ENCODE data around the gene TSPAN7. TPM values are rescaled to one million over a fixed set of nuclear protein-coding genes. Genes with fewer than 3 reads are reported as not detected.

TSPAN7 gene
- total RNA-seq, 1 donor from 2014 or later = 38.5 TPM

DNA sequence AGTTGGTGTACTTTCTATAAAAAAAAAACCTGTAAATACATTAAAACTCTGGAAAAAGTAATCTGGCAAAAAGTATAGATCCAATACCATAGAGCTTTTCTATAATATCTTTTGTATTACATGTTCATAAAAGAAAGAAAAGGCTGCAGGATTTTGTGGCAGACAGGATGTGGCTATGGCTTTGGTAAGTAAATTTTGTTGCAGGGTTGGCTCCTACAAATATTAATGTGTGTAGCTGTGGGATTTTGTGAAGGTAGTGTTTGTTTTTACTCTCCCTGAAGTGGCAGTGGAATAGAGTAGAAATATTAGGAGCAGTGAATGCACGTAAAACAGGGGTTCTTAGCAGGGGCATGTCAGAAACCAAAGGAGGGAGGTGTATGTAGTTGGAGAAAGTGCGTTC is 84.8 kb downstream of the TSPAN7 start:
- no peaks in the 10 kb centered on the region for H3K36me3 ChIP-seq
- intact Hi-C loops (cut with DNase I) = no loop called here
- DNase-seq (ENCODE audit: extremely low spot score in 2 of 2) = no peak
- no peaks in the 10 kb centered on the region for H3K4me1 ChIP-seq
- H3K4me3 ChIP-seq = no peak overlapping the region
- no peak overlapping the region for H3K27ac ChIP-seq
- H3K9me3 ChIP-seq = no peaks in the 10 kb centered on the region
- H3K27me3 ChIP-seq = no peaks in the 10 kb centered on the region
- TF ChIP-seq, protein P1, sequence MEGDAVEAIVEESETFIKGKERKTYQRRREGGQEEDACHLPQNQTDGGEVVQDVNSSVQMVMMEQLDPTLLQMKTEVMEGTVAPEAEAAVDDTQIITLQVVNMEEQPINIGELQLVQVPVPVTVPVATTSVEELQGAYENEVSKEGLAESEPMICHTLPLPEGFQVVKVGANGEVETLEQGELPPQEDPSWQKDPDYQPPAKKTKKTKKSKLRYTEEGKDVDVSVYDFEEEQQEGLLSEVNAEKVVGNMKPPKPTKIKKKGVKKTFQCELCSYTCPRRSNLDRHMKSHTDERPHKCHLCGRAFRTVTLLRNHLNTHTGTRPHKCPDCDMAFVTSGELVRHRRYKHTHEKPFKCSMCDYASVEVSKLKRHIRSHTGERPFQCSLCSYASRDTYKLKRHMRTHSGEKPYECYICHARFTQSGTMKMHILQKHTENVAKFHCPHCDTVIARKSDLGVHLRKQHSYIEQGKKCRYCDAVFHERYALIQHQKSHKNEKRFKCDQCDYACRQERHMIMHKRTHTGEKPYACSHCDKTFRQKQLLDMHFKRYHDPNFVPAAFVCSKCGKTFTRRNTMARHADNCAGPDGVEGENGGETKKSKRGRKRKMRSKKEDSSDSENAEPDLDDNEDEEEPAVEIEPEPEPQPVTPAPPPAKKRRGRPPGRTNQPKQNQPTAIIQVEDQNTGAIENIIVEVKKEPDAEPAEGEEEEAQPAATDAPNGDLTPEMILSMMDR (IDR thresholded peaks at IDR 0.05) = no peak
- TF ChIP-seq POLR2A (IDR thresholded peaks at IDR 0.05) (no peak), POLR2AphosphoS5 (IDR thresholded peaks at IDR 0.05; ENCODE audit: insufficient read depth in 1 of 2, low read depth in 1 of 2) (no peak)

DNA sequence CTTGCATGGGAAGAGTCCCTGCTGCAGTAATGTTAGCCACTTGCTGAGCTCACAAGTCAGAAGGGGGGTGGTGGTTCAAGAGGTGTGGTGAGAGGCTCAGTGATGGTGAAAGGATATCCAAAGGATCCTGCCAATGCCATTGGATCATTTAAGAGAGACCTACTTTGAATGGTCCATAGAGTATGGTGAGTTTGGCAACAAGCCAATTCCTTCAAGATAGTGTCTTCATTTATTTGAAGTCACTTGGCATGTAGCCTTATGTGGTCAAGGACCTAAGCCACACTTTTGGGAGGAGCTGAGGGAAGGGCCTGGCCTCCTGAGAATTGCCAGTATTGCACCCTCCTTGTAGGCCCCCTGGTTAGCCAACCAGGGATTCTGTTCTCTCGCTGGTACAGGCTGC is 87.9 kb downstream of the TSPAN7 start:
- H3K36me3 ChIP-seq = no peaks in the 10 kb centered on the region
- intact Hi-C loops (cut with DNase I) = no loop called here
- no peak for DNase-seq (ENCODE audit: extremely low spot score in 2 of 2)
- no peaks in the 10 kb centered on the region for H3K4me1 ChIP-seq
- H3K27me3 ChIP-seq = no peaks in the 10 kb centered on the region
- no peak overlapping the region for H3K27ac ChIP-seq
- H3K9me3 ChIP-seq = no peaks in the 10 kb centered on the region
- no peak for TF ChIP-seq POLR2AphosphoS5 (IDR thresholded peaks at IDR 0.05; ENCODE audit: insufficient read depth in 1 of 2, low read depth in 1 of 2)
- no peak for TF ChIP-seq POLR2A (IDR thresholded peaks at IDR 0.05)
- TF ChIP-seq, protein P1 (IDR thresholded peaks at IDR 0.05) = no peak
- no peak overlapping the region for H3K4me3 ChIP-seq

DNA sequence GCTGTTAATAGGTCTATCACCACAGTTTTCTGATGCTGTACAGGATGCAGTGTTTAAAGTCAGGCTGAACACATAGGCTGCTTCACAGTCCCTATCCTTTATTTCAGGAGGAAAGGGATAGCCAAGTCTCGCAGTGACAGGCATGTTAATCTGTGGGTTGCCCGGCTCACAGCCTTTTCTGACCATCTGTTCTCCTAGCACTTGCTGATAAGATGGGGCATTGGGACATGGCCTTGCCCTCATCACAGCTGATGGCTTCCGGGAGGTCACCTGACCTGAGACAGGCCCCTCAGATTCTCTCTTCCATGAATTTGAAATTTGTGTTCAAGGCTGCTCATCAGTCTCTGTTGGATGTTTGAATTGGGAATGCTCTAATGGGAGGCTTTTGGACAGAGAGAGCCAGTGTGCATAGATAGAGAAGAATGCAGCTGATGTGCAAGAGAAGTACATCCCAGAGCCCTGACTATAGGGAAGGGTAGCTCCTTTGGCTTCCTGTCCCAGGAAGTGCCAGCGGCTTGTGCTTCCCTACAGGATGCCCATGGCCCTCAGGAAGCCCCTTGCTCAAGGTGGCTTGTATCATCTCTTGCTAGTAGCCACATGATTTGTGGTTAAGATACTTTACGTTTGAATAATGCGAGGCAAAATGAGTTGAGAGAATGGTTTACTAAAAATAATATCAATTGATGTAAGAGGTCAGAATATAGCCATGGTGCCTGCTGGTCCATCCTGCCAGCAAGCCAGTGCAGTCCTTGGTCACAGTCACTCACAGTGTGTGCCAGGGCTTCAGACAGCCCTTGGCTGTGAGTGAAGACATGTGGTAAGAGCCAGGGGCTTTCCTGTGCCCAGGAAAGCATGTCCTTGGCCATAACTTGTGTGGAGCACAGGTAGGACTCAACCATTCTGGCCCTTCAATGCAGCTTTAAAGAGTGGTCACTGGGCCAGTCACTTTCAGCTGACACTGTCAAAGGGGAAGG is 88.6 kb downstream of the TSPAN7 start:
- no peaks in the 10 kb centered on the region for H3K4me1 ChIP-seq
- TF ChIP-seq POLR2AphosphoS5 (IDR thresholded peaks at IDR 0.05; ENCODE audit: insufficient read depth in 1 of 2, low read depth in 1 of 2) = no peak
- TF ChIP-seq, protein P1 (IDR thresholded peaks at IDR 0.05) = no peak
- TF ChIP-seq POLR2A (IDR thresholded peaks at IDR 0.05) = no peak
- H3K4me3 ChIP-seq = no peak overlapping the region
- no peaks in the 10 kb centered on the region for H3K27me3 ChIP-seq
- H3K9me3 ChIP-seq = no peaks in the 10 kb centered on the region
- intact Hi-C loops (cut with DNase I) = no loop called here
- no peak overlapping the region for H3K27ac ChIP-seq
- H3K36me3 ChIP-seq = no peaks in the 10 kb centered on the region
- DNase-seq (ENCODE audit: extremely low spot score in 2 of 2) = no peak

DNA sequence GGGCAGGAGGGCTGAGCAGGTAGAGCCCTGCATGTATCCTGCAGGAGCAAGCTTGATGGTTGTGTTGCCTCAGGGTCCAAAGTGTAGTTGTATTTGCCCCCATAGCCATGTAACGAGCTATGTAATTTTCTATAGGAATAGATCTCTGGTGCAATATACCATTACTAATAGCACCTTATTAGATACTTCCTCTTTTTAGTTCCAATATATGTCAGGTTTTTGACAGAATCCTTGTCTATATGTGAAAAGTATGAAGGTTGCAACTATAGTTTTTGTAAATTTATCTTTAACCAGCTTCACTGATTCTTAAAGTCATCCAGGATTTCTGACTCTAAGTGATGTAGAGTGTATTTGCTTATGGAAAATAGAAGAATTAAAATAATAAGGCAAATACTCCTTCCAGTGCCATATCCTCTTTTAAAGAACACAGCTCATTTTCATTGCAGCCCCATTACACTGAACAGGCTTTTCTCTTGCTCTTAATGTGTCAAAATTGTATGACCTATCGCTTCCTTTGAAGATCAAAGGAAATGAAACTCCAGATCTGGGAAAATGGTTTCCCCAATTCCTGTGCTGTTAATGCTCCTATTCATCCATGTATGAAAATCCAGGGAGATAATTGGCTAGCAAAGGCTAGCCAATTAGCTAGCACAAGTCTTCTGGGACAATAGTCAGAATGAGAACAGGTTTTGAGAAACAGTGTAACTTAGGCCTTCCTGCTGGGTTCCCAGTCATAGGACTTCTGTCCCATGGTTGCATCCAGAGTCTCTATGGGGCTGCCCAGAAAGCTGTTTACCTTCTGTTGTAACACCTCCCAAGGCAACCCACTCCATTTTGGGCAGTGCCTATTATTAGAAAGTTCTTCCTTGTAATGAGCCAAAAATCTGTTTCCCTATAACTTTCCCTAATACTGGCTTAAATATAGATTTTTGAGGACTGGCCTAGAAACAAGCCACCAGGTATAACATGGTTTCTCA is 90.6 kb downstream of the TSPAN7 start:
- no peak for DNase-seq (ENCODE audit: extremely low spot score in 2 of 2)
- Histone ChIP-seq H3K36me3 (no peaks in the 10 kb centered on the region), H3K4me1 (no peaks in the 10 kb centered on the region), H3K27ac (no peak overlapping the region), H3K27me3 (no peaks in the 10 kb centered on the region), H3K9me3 (no peaks in the 10 kb centered on the region), H3K4me3 (no peak overlapping the region)
- intact Hi-C loops (cut with DNase I) = no loop called here
- no peak for TF ChIP-seq POLR2AphosphoS5 (IDR thresholded peaks at IDR 0.05; ENCODE audit: insufficient read depth in 1 of 2, low read depth in 1 of 2)
- TF ChIP-seq, protein P1 (IDR thresholded peaks at IDR 0.05) = no peak
- no peak for TF ChIP-seq POLR2A (IDR thresholded peaks at IDR 0.05)

Measured in vagina (tissue), 2 donors.